ENCODE data around the gene KLHL29. TPM values are rescaled to one million over a fixed set of nuclear protein-coding genes. Genes with fewer than 3 reads are reported as not detected.

Gene KLHL29
- total and polyA plus RNA-seq, 10 of the 15 experiments (the other 5 are each of a cell fraction or from before 2014, with no cell fraction given): 1.4 to 19.5 (median 6.1) TPM

DNA sequence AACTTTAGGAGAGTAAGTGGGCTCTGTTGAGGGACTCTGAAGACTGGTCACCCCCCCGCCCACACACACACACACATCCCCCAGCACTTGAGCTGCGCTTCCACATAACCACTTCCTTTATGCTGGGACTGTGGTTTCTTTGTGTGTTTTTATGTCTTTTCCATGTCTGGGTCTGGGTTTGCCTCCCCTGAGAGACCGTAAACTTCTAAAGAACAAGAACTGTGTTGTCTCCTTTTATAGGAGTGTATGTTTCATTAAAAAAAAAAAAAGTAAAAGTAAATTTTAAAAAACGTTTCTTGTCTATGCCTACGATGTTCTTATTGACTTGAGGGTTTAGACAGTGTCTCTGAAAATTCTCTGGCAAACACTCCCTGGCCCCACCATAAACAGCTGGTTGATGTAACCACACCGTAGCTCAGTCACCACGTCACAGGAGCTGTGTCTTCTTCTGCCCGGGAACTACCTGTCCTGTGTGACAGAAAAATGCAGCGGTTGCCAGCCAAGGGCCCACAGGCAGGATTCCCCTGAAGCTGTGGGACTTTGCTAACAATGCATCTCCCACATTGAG is 68.0 kb downstream of the KLHL29 start (continued):
- TF ChIP-seq EED (IDR thresholded peaks at IDR 0.05; ENCODE audit: low read depth) (peak; percentile 57), FOS (IDR thresholded peaks at IDR 0.05; ENCODE audit: borderline replicate concordance, extremely low read depth, insufficient read length) (no peak), RELA (IDR thresholded peaks at IDR 0.05; ENCODE audit: borderline replicate concordance, partially characterized antibody) (no peak), CBX5 (IDR thresholded peaks at IDR 0.05; ENCODE audit: low read depth) (no peak), ATF3 (IDR thresholded peaks at IDR 0.05; ENCODE audit: borderline replicate concordance, extremely low read depth, low read depth, low read length) (no peak), E2F4 (IDR thresholded peaks at IDR 0.05; ENCODE audit: low read depth, low read length) (no peak), NFYA (IDR thresholded peaks at IDR 0.05; ENCODE audit: borderline replicate concordance, low read depth, low read length) (no peak), MYB (IDR thresholded peaks at IDR 0.05; ENCODE audit: borderline replicate concordance, low read depth, low read length) (no peak), MLLT1 (IDR thresholded peaks at IDR 0.05) (no peak), PKNOX1 (IDR thresholded peaks at IDR 0.05) (peak; percentile 40; the same call in 1 of the 2 replicates), SREBF2 (IDR thresholded peaks at IDR 0.05; ENCODE audit: low read length) (no peak), KLF5 (IDR thresholded peaks at IDR 0.05; ENCODE audit: partially characterized antibody) (no peak), MTA3 (IDR thresholded peaks at IDR 0.05; ENCODE audit: borderline replicate concordance, low read length) (no peak), SUZ12 (IDR thresholded peaks at IDR 0.05; ENCODE audit: unreplicated experiment) (no peak), RB1 (IDR thresholded peaks at IDR 0.05; ENCODE audit: borderline replicate concordance) (no peak), ELK1 (IDR thresholded peaks at IDR 0.05; ENCODE audit: low read depth, low read length) (no peak), RELB (IDR thresholded peaks at IDR 0.05; ENCODE audit: low read depth) (peak; percentile 55; the same call in 1 of the 2 replicates), SRF (IDR thresholded peaks at IDR 0.05; ENCODE audit: low read depth in 2 of 2, low read length in 2 of 2) (no peak), BMI1 (IDR thresholded peaks at IDR 0.05; ENCODE audit: borderline replicate concordance) (no peak), TAF1 (IDR thresholded peaks at IDR 0.05; ENCODE audit: borderline replicate concordance, low read depth, low read length) (no peak), SIN3A (IDR thresholded peaks at IDR 0.05; ENCODE audit: low read depth, low read length) (no peak)
- TF ChIP-seq, protein P1, sequence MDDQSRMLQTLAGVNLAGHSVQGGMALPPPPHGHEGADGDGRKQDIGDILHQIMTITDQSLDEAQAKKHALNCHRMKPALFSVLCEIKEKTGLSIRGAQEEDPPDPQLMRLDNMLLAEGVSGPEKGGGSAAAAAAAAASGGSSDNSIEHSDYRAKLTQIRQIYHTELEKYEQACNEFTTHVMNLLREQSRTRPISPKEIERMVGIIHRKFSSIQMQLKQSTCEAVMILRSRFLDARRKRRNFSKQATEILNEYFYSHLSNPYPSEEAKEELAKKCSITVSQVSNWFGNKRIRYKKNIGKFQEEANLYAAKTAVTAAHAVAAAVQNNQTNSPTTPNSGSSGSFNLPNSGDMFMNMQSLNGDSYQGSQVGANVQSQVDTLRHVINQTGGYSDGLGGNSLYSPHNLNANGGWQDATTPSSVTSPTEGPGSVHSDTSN (IDR thresholded peaks at IDR 0.05; ENCODE audit: insufficient replicate concordance, low read depth, low read length): no peak
